ENCODE data around the gene IP6K2.

The IP6K2 gene

GRCh38 chr3:48639944-48640606 is 76.9 kb downstream of the IP6K2 start:
- TF ChIP-seq GATA1 (IDR thresholded peaks at IDR 0.05; ENCODE audit: low read depth, low read length) (no peak), POLR2A (IDR thresholded peaks at IDR 0.05; ENCODE audit: low read length) (no peak)
- no peak for DNase-seq

Data from erythroblast (primary cell).